T-helper 2 cell treated with Interferon-gamma antibody and Interleukin-4, amounts not matched to agents 100 ng/mL and 5 ng/mL, for 36 hours (primary cell): ENCODE measurements around the gene RGL1. TPM values are rescaled to one million over a fixed set of nuclear protein-coding genes. Genes with fewer than 3 reads are reported as not detected.

ENCODE experiments used
- intact Hi-C: fragments of 100-400 bp; cut with micrococcal nuclease; formaldehyde crosslinking; loops from one replicate; pipeline ENCODE4 v1.15.1; 2023
- total RNA-seq: library from RNA; stranded (reverse); gene quantifications from 2 replicates; pipeline ENCODE4 v1.2.3, GENCODE V29; 2022

The RGL1 gene
- total RNA-seq, 1 donor from 2014 or later = 2.7 TPM

GRCh38 chr1:183821309-183821888 is 16.5 kb downstream of the RGL1 start:
- intact Hi-C loops = no loop called here

- intact Hi-C loops = no loop called here
Observed at GRCh38 chr1:183821889-183822611, 17.1 kb downstream of the RGL1 start.

GRCh38 chr1:183824291-183824690 is 19.4 kb downstream of the RGL1 start:
- intact Hi-C loops = no loop called here

- intact Hi-C loops = no loop called here
Observed at GRCh38 chr1:183827801-183828200, 22.9 kb downstream of the RGL1 start.

- intact Hi-C loops = no loop called here
Observed at GRCh38 chr1:183830389-183830788, 25.5 kb downstream of the RGL1 start.

- intact Hi-C loops = no loop called here
Observed at GRCh38 chr1:183831311-183831710, 26.4 kb downstream of the RGL1 start.

GRCh38 chr1:183832459-183832858 is 27.5 kb downstream of the RGL1 start:
- intact Hi-C loops = no loop called here

GRCh38 chr1:183834568-183834967 is 29.6 kb downstream of the RGL1 start:
- intact Hi-C loops = no loop called here

GRCh38 chr1:183836598-183836997 is 31.7 kb downstream of the RGL1 start:
- intact Hi-C loops = no loop called here

GRCh38 chr1:183837062-183837461 is 32.1 kb downstream of the RGL1 start:
- intact Hi-C loops = no loop called here

GRCh38 chr1:183838221-183838620 is 33.3 kb downstream of the RGL1 start:
- intact Hi-C loops = no loop called here

- intact Hi-C loops = loop anchor here (5.0 kb wide), 3 partner anchors 47 to 188 kb away; partner anchors contain the start of gene APOBEC4
Observed at GRCh38 chr1:183840140-183840539, 35.2 kb downstream of the RGL1 start.

GRCh38 chr1:183841550-183841949 is 36.6 kb downstream of the RGL1 start:
- intact Hi-C loops = loop anchor here (5.0 kb wide), 3 partner anchors 46 to 189 kb away; partner anchors contain the start of gene APOBEC4

- intact Hi-C loops = loop anchor here (2.0 to 5.0 kb wide), 5 partner anchors 37 to 190 kb away; partner anchors contain the start of genes APOBEC4 and RGL1
Observed at GRCh38 chr1:183841950-183842794, 37.3 kb downstream of the RGL1 start.

GRCh38 chr1:183842795-183843144 is 37.9 kb downstream of the RGL1 start:
- intact Hi-C loops = loop anchor here (2.0 to 5.0 kb wide), 5 partner anchors 38 to 190 kb away; partner anchors contain the start of genes APOBEC4 and RGL1

GRCh38 chr1:183844806-183845205 is 39.9 kb downstream of the RGL1 start:
- intact Hi-C loops = loop anchor here (5.0 kb wide), 3 partner anchors 42 to 193 kb away; partner anchors contain the start of gene APOBEC4

GRCh38 chr1:183845681-183846080 is 40.8 kb downstream of the RGL1 start:
- intact Hi-C loops = no loop called here

GRCh38 chr1:183847641-183848040 is 42.7 kb downstream of the RGL1 start:
- intact Hi-C loops = no loop called here

GRCh38 chr1:183850852-183851251 is 45.9 kb downstream of the RGL1 start:
- intact Hi-C loops = no loop called here

GRCh38 chr1:183859119-183859518 is 54.2 kb downstream of the RGL1 start:
- intact Hi-C loops = no loop called here

GRCh38 chr1:183859831-183860230 is 54.9 kb downstream of the RGL1 start:
- intact Hi-C loops = no loop called here

GRCh38 chr1:183862967-183863366 is 58.0 kb downstream of the RGL1 start:
- intact Hi-C loops = no loop called here
